H1 (cell line): ENCODE measurements around the gene MRPS25. TPM values are rescaled to one million over a fixed set of nuclear protein-coding genes. Genes with fewer than 3 reads are reported as not detected.

Experiments used
- CHD7 ChIP-seq: fragments of 300-600 bp; sonication (generic); IDR thresholded peaks from 2 replicates; pipeline ENCODE4 v1.7.1; 2012; ENCODE audit warnings: low read length, moderate library complexity, mild to moderate bottlenecking, inconsistent platforms; ENCODE audit not compliant: insufficient replicate concordance
- EP300 ChIP-seq, 2 experiments: IDR thresholded peaks; 1 replicate in 1 of 2; 2 replicates in 1 of 2; pipeline ENCODE4 v1.6.1; 2011 to 2012; ENCODE audit warnings: low read depth in 2 of 2, low read length in 2 of 2, mild to moderate bottlenecking in 2 of 2, borderline replicate concordance in 1 of 2, inconsistent platforms in 1 of 2, moderate library complexity in 1 of 2
- GABPA ChIP-seq: IDR thresholded peaks from 2 replicates; pipeline ENCODE4 v1.6.1; 2011; ENCODE audit warnings: mild to moderate bottlenecking, low read length, moderate library complexity, borderline replicate concordance; ENCODE audit not compliant: insufficient read depth
- HDAC2 ChIP-seq, 2 experiments: fragments of 300-600 bp in 1 of 2; sonication (generic) in 1 of 2; IDR thresholded peaks; 2 replicates each; pipeline ENCODE4 v1.6.1; 2011 to 2012; ENCODE audit warnings: low read depth in 2 of 2, low read length in 2 of 2, mild to moderate bottlenecking in 2 of 2, moderate library complexity in 2 of 2, borderline replicate concordance in 1 of 2, inconsistent platforms in 1 of 2
- HDAC6 ChIP-seq: IDR thresholded peaks from one replicate; pipeline ENCODE4 v1.7.1; 2012; ENCODE audit warnings: low read depth, mild to moderate bottlenecking, inconsistent platforms, low read length, moderate library complexity
- RBBP5 ChIP-seq: IDR thresholded peaks from 2 replicates; pipeline ENCODE4 v1.7.1; 2012; ENCODE audit warnings: low read depth, mild to moderate bottlenecking, inconsistent platforms, low read length, moderate library complexity, borderline replicate concordance
- TAF1 ChIP-seq: IDR thresholded peaks from 2 replicates; pipeline ENCODE4 v1.6.1; 2011; ENCODE audit warnings: mild to moderate bottlenecking, low read depth, low read length
- TBP ChIP-seq: IDR thresholded peaks from 2 replicates; pipeline ENCODE4 v1.6.1; 2011; ENCODE audit warnings: low read depth, low read length, improper control_type of control experiment
- polyA plus RNA-seq, 7 experiments: library from polyadenylated mRNA; depleted of rRNA in 3 of 7; stranded (reverse) in 5 of 7; unstranded in 2 of 7; fragments of >200 nt in 5 of 7; fragments of 200-250 nt in 2 of 7; gene quantifications; 1 replicate in 5 of 7; 2 replicates in 1 of 7; 4 replicates in 1 of 7; pipeline versions ENCODE4 v1.2.1 to v1.2.3, GENCODE V29; 2011 to 2013; ENCODE audit warnings: missing spikeins in 2 of 7, mixed read lengths in 2 of 7
- total RNA-seq: library from RNA; stranded (reverse); fragmentation: NEBNext Ultra II Directional; extraction: Animal tissue kit (Norgen Biotek cat#: 25700); gene quantifications from 2 replicates; pipeline ENCODE4 v1.2.1, GENCODE V29; 2021

MRPS25 gene
- total and polyA plus RNA-seq, 2 of the 8 experiments (the other 6 are each of a cell fraction or from before 2014, with no cell fraction given): 23.0 to 56.5 TPM

GRCh38 chr3:15060029-15060428, 5.1 kb downstream of the MRPS25 start (continued):
- TF ChIP-seq HDAC6: no peak
- TF ChIP-seq CHD7: no peak
- no peak for TF ChIP-seq HDAC2 (IDR thresholded peaks at IDR 0.05; ENCODE audit: borderline replicate concordance in 1 of 2, low read depth in 2 of 2, low read length in 2 of 2)
- TF ChIP-seq RBBP5: no peak
- TF ChIP-seq EP300 (IDR thresholded peaks at IDR 0.05; ENCODE audit: borderline replicate concordance in 1 of 2, low read depth in 2 of 2, low read length in 2 of 2): no peak
- no peak for TF ChIP-seq TAF1
- TF ChIP-seq TBP: no peak
- no peak for TF ChIP-seq GABPA
